PC-3 (cell line): ENCODE data around the gene ALDH3B2.

ENCODE experiments used
- CTCF ChIP-seq: fragments of 300-600 bp; sonication (generic); conservative IDR thresholded peaks from 2 replicates; pipeline ENCODE4 v1.5.1; 2017; ENCODE audit warnings: antibody characterized with exemption, low read depth, mild to moderate bottlenecking, low read length
- EZH2 ChIP-seq: fragments of 300-600 bp; sonication (generic); IDR thresholded peaks from one replicate; pipeline ENCODE4 v1.6.1; 2017; ENCODE audit warnings: antibody characterized with exemption, mild to moderate bottlenecking, low read length; ENCODE audit not compliant: unreplicated experiment

DNA sequence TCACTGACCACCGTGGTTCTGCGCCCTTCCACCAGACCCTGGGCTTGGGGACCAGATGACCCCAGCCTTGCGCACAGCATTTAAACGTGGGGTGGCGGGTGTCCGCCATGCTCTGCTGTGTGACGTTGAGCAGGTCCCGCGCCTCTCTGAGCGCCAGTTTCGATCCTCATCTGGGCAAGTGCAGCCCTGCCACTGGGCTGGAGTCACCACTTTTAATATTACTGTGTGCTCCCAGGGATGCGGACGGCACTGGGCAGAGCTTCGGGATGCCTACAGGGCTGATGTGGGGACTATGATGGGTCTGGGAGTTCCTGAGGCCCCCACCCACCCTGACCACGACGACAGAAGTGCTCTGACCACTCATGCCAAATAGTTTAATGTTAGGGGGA, 43.5 kb downstream of the ALDH3B2 start:
- TF ChIP-seq CTCF (no peak; the same call in 1 of the 2 replicates), EZH2 (no peak)
